Parathyroid adenoma (tissue), 2 donors: ENCODE measurements around the gene INAFM2.

Source experiments
- H2AFZ ChIP-seq: fragments of 300-600 bp; sonication (generic); one replicate; pipeline ENCODE4 v1.7.0; 2017; ENCODE audit warnings: antibody characterized with exemption, mild to moderate bottlenecking
- H3K27ac ChIP-seq: fragments of 300-600 bp; sonication (generic); one replicate; pipeline ENCODE4 v1.7.0; 2017
- H3K27me3 ChIP-seq: fragments of 300-600 bp; sonication (generic); one replicate; pipeline ENCODE4 v1.7.0; 2017; ENCODE audit warnings: low read length; ENCODE audit not compliant: control insufficient read depth, insufficient read depth
- H3K36me3 ChIP-seq: fragments of 300-600 bp; sonication (generic); one replicate; pipeline ENCODE4 v1.7.0; 2017; ENCODE audit warnings: low read length; ENCODE audit not compliant: control insufficient read depth, insufficient read depth
- H3K4me1 ChIP-seq: fragments of 300-600 bp; sonication (generic); one replicate; pipeline ENCODE4 v1.7.0; 2017; ENCODE audit warnings: control low read depth
- H3K4me2 ChIP-seq: fragments of 300-600 bp; sonication (generic); one replicate; pipeline ENCODE4 v1.7.0; 2017; ENCODE audit warnings: low read length
- H3K4me3 ChIP-seq: fragments of 300-600 bp; sonication (generic); one replicate; pipeline ENCODE4 v1.7.0; 2017; ENCODE audit warnings: low read depth, low read length
- H3K79me2 ChIP-seq: fragments of 300-600 bp; sonication (generic); one replicate; pipeline ENCODE4 v1.7.0; 2017; ENCODE audit warnings: control low read depth
- H3K9ac ChIP-seq: fragments of 300-600 bp; sonication (generic); one replicate; pipeline ENCODE4 v1.7.0; 2017; ENCODE audit warnings: mild to moderate bottlenecking
- H3K9me3 ChIP-seq: fragments of 300-600 bp; sonication (generic); one replicate; pipeline ENCODE4 v1.7.0; 2017; ENCODE audit warnings: low read length; ENCODE audit not compliant: control insufficient read depth
- CTCF ChIP-seq: fragments of 300-600 bp; sonication (generic); IDR thresholded peaks from one replicate; pipeline ENCODE4 v1.7.0; 2017; ENCODE audit warnings: antibody characterized with exemption, mild to moderate bottlenecking
- donor health status: primary hyperparathyroidism.

Gene INAFM2

GRCh38 chr15:40282869-40283614 lies 40.5 kb upstream of the INAFM2 start, which contains the start of gene ANKRD63:
TSS of gene ANKRD63 (minus strand) at chr15:40283064. CDS start at chr15:40282586, 478 bp downstream.
- Histone ChIP-seq H2AFZ (peak within 1 kb of the TSS; percentile 69), H3K4me3 (no peak within 1 kb of the TSS), H3K36me3 (no peaks in the 10 kb centered on the region), H3K79me2 (no peaks in the 10 kb centered on the region), H3K27me3 (no peaks in the 10 kb centered on the region), H3K9ac (no peak within 1 kb of the TSS), H3K27ac (no peak within 1 kb of the TSS), H3K4me2 (peak within 1 kb of the TSS; percentile 61), H3K4me1 (peaks cover 2% of the 10 kb centered on the region), H3K9me3 (no peaks in the 10 kb centered on the region)
- TF ChIP-seq CTCF: no peak

- no peak overlapping the region for H2AFZ ChIP-seq
- H3K36me3 ChIP-seq: no peaks in the 10 kb centered on the region
- no peak for TF ChIP-seq CTCF
- H3K9me3 ChIP-seq: no peaks in the 10 kb centered on the region
- H3K79me2 ChIP-seq: no peaks in the 10 kb centered on the region
- no peak overlapping the region for H3K9ac ChIP-seq
- no peak overlapping the region for H3K27ac ChIP-seq
- peaks cover 2% of the 10 kb centered on the region for H3K4me1 ChIP-seq
- H3K4me3 ChIP-seq: no peak overlapping the region
- no peaks in the 10 kb centered on the region for H3K27me3 ChIP-seq
- H3K4me2 ChIP-seq: no peak overlapping the region
Measured at GRCh38 chr15:40283615-40284300, 39.7 kb upstream of the INAFM2 start.

GRCh38 chr15:40285151-40285550 lies 38.3 kb upstream of the INAFM2 start:
- H3K27ac ChIP-seq: no peak overlapping the region
- no peaks in the 10 kb centered on the region for H3K27me3 ChIP-seq
- H3K79me2 ChIP-seq: no peaks in the 10 kb centered on the region
- H2AFZ ChIP-seq: no peak overlapping the region
- no peaks in the 10 kb centered on the region for H3K36me3 ChIP-seq
- H3K9ac ChIP-seq: no peak overlapping the region
- no peaks in the 10 kb centered on the region for H3K9me3 ChIP-seq
- H3K4me2 ChIP-seq: no peak overlapping the region
- peaks cover 2% of the 10 kb centered on the region for H3K4me1 ChIP-seq
- H3K4me3 ChIP-seq: no peak overlapping the region
- TF ChIP-seq CTCF: no peak

- Histone ChIP-seq H3K9ac (no peak overlapping the region), H3K27me3 (no peaks in the 10 kb centered on the region), H3K4me1 (peaks cover 2% of the 10 kb centered on the region), H3K36me3 (no peaks in the 10 kb centered on the region), H3K9me3 (no peaks in the 10 kb centered on the region), H3K79me2 (no peaks in the 10 kb centered on the region), H3K4me2 (no peak overlapping the region), H2AFZ (no peak overlapping the region), H3K4me3 (no peak overlapping the region), H3K27ac (no peak overlapping the region)
- no peak for TF ChIP-seq CTCF
Measured at GRCh38 chr15:40285554-40286011, 37.9 kb upstream of the INAFM2 start.
